Upper lobe of left lung (tissue), 6 donors: ENCODE data around the gene PID1. TPM values are rescaled to one million over a fixed set of nuclear protein-coding genes. Genes with fewer than 3 reads are reported as not detected.
A peak's percentile ranks its signal among the peaks of the same experiment; 100 is the strongest.

Experiments
- ATAC-seq, 2 donors: fragments of 200-7000 bp; cut with Tn5 transposase; one replicate each; pipeline ENCODE4 v1.9.1; 2022; ENCODE audit warnings: mild to moderate bottlenecking in 2 of 2, moderate library complexity in 2 of 2; ENCODE audit not compliant: low FRiP score in 2 of 2
- DNase-seq, 2 donors: peaks; one replicate each; pipeline ENCODE4 v3.0.0-alpha.2; 2019 to 2020
- H3K27ac ChIP-seq, 4 donors: fragments of 200-600 bp; sonication (generic); one replicate each; pipeline ENCODE4 v1.5.1; 2016 to 2019
- H3K27me3 ChIP-seq, 4 donors: fragments of 200-600 bp; sonication (generic); one replicate each; pipeline ENCODE4 v1.5.1; 2017 to 2019
- H3K36me3 ChIP-seq, 4 donors: fragments of 200-600 bp; sonication (generic); one replicate each; pipeline ENCODE4 v1.5.1; 2016 to 2019
- H3K4me1 ChIP-seq, 4 donors: fragments of 200-600 bp; sonication (generic); one replicate each; pipeline ENCODE4 v1.5.1; 2018 to 2019
- H3K4me3 ChIP-seq, 4 donors: fragments of 200-600 bp; sonication (generic); one replicate each; pipeline ENCODE4 v1.5.1; 2017 to 2019; ENCODE audit warnings: mild to moderate bottlenecking in 2 of 4, moderate library complexity in 1 of 4
- H3K9me3 ChIP-seq, 4 donors: fragments of 200-600 bp; sonication (generic); one replicate each; pipeline ENCODE4 v1.5.1; 2018 to 2019
- EP300 ChIP-seq, 4 donors: sonication (generic); formaldehyde crosslinking; IDR thresholded peaks; one replicate each; pipeline ENCODE4 v1.5.1; 2017; ENCODE audit warnings: antibody characterized with exemption in 4 of 4, control low read depth in 2 of 4
- POLR2A ChIP-seq, 4 donors: fragments of 450-650 bp; IDR thresholded peaks; one replicate each; pipeline ENCODE4 v1.5.1; 2016 to 2017; ENCODE audit warnings: antibody characterized with exemption in 4 of 4, mild to moderate bottlenecking in 2 of 4
- POLR2AphosphoS5 ChIP-seq, 2 donors: sonication (generic); formaldehyde crosslinking; IDR thresholded peaks; one replicate each; pipeline ENCODE4 v1.5.1; 2017; ENCODE audit warnings: antibody characterized with exemption in 2 of 2
- WGBS, 2 donors: methylation state at CpG; one replicate each; pipeline ENCODE4 v1.1.5; 2017 to 2018; 5-methylcytosine and 5-hydroxymethylcytosine counted together
- total RNA-seq, 6 donors: library from RNA; depleted of rRNA in 4 of 6; stranded (reverse); fragments of >200 nt in 4 of 6; gene quantifications; one replicate each; pipeline versions ENCODE4 v1.1.0 to v1.2.1, GENCODE V29; 2016 to 2021
- TF ChIP-seq, protein P1 (sequence below), 6 experiments: fragments of 450-650 bp in 4 of 6; fragments of 200-600 bp in 2 of 6; sonication (generic) in 2 of 6; IDR thresholded peaks; one replicate each; pipeline ENCODE4 v1.5.1; 2016 to 2019; ENCODE audit warnings: antibody characterized with exemption in 6 of 6
- donor health status: DM: no; HTN: no; CAD: no; lungs with moderate emphysema.
- donor health status: DM: no; HTN: yes; CAD: no; lungs with severe emphysema.

PID1 gene
- total RNA-seq, 6 donors from 2014 or later: 20.8 to 59.7 (median 39.8) TPM

GRCh38 chr2:229129738-229130371 lies 141.2 kb downstream of the PID1 start:
- TF ChIP-seq, protein P1, sequence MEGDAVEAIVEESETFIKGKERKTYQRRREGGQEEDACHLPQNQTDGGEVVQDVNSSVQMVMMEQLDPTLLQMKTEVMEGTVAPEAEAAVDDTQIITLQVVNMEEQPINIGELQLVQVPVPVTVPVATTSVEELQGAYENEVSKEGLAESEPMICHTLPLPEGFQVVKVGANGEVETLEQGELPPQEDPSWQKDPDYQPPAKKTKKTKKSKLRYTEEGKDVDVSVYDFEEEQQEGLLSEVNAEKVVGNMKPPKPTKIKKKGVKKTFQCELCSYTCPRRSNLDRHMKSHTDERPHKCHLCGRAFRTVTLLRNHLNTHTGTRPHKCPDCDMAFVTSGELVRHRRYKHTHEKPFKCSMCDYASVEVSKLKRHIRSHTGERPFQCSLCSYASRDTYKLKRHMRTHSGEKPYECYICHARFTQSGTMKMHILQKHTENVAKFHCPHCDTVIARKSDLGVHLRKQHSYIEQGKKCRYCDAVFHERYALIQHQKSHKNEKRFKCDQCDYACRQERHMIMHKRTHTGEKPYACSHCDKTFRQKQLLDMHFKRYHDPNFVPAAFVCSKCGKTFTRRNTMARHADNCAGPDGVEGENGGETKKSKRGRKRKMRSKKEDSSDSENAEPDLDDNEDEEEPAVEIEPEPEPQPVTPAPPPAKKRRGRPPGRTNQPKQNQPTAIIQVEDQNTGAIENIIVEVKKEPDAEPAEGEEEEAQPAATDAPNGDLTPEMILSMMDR (IDR thresholded peaks at IDR 0.05): no peak
- no peak for TF ChIP-seq EP300 (IDR thresholded peaks at IDR 0.05)
- no peak for TF ChIP-seq POLR2AphosphoS5 (IDR thresholded peaks at IDR 0.05)
- TF ChIP-seq POLR2A (IDR thresholded peaks at IDR 0.05): no peak
- Histone ChIP-seq H3K27me3 (no peaks in the 10 kb centered on the region), H3K4me1 (peaks cover 0 to 11% (median 5%) of the 10 kb centered on the region in 4 donors), H3K27ac (no peak overlapping the region), H3K36me3 (no peaks in the 10 kb centered on the region), H3K9me3 (no peaks in the 10 kb centered on the region), H3K4me3 (no peak overlapping the region)
- ATAC-seq (peak; percentile 77 to 78), DNase-seq (no peak)
- 47 to 50% methylated on average over 12 of the region's 12 CpGs for WGBS, 2 donors

DNA sequence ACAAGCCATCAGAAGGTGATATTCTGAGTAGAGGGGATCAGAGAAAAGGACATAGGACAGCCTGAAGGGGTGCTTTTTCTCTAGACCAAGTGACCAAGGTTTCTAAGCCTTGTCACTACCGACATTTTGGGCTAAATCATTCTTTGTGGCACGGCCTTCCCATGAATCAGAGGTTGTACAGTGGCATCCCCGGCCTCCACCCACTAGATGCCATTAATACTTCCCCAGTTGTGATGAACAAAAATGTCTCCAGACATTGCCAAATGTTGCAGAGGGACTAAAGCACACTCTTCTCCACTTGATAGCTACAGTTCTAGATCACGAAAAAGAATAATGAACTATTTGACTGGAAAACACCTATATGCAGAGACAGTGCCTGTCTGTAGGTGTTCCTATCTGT lies 143.6 kb downstream of the PID1 start:
- H3K9me3 ChIP-seq: peaks cover 0 to 3% (median 0%) of the 10 kb centered on the region in 4 donors
- 61 to 82% methylated on average over 4 of the region's 4 CpGs for WGBS, 2 donors
- peaks cover 0 to 11% (median 5%) of the 10 kb centered on the region in 4 donors for H3K4me1 ChIP-seq
- ATAC-seq (no peak), DNase-seq (no peak)
- H3K36me3 ChIP-seq: no peaks in the 10 kb centered on the region
- H3K27me3 ChIP-seq: no peaks in the 10 kb centered on the region
- TF ChIP-seq POLR2AphosphoS5 (IDR thresholded peaks at IDR 0.05): no peak
- TF ChIP-seq, protein P1 (IDR thresholded peaks at IDR 0.05): no peak
- no peak overlapping the region for H3K27ac ChIP-seq
- no peak overlapping the region for H3K4me3 ChIP-seq

- no peaks in the 10 kb centered on the region for H3K27me3 ChIP-seq
- H3K4me1 ChIP-seq: peaks cover 0 to 11% (median 5%) of the 10 kb centered on the region in 4 donors
- no peaks in the 10 kb centered on the region for H3K36me3 ChIP-seq
- no peak for ATAC-seq
- no peak overlapping the region for H3K27ac ChIP-seq
- H3K9me3 ChIP-seq: peaks cover 0 to 3% (median 0%) of the 10 kb centered on the region in 4 donors
- no peak for DNase-seq
- WGBS, 2 donors: 75 to 98% methylated on average over 2 of the region's 2 CpGs
- H3K4me3 ChIP-seq: no peak overlapping the region
- TF ChIP-seq, protein P1 (IDR thresholded peaks at IDR 0.05): no peak
- no peak for TF ChIP-seq POLR2A (IDR thresholded peaks at IDR 0.05)
- TF ChIP-seq EP300 (IDR thresholded peaks at IDR 0.05): no peak
- no peak for TF ChIP-seq POLR2AphosphoS5 (IDR thresholded peaks at IDR 0.05)
These were observed 145.0 kb downstream of the PID1 start for GRCh38 chr2:229126066-229126465.

DNA sequence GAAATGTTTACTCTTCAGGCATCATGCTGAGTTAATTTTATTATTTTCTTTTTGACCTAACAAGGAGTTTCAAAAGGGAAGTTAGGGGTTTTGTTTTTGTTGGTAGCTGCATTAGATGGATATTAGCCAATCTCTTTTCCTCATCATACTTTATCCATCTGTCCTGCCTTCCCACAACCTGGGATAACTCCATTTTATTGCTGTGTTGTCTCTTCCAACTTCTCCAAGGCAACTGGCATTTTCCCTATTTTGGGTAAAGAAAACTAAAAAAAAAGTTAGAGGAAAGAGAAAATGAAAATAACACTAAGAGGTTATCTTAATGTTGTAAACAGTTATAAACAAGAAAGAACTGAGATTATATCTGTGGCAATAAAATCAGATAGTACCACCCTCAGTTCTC lies 147.0 kb downstream of the PID1 start:
- TF ChIP-seq EP300 (IDR thresholded peaks at IDR 0.05) (no peak), POLR2A (IDR thresholded peaks at IDR 0.05) (no peak), POLR2AphosphoS5 (IDR thresholded peaks at IDR 0.05) (no peak)
- TF ChIP-seq, protein P1 (IDR thresholded peaks at IDR 0.05): no peak
- no peak overlapping the region for H3K27ac ChIP-seq
- H3K36me3 ChIP-seq: no peaks in the 10 kb centered on the region
- ATAC-seq: no peak
- no peak overlapping the region for H3K4me3 ChIP-seq
- DNase-seq: no peak
- H3K4me1 ChIP-seq: no peaks in the 10 kb centered on the region
- peaks cover 0 to 3% (median 0%) of the 10 kb centered on the region in 4 donors for H3K9me3 ChIP-seq
- no peaks in the 10 kb centered on the region for H3K27me3 ChIP-seq

DNA sequence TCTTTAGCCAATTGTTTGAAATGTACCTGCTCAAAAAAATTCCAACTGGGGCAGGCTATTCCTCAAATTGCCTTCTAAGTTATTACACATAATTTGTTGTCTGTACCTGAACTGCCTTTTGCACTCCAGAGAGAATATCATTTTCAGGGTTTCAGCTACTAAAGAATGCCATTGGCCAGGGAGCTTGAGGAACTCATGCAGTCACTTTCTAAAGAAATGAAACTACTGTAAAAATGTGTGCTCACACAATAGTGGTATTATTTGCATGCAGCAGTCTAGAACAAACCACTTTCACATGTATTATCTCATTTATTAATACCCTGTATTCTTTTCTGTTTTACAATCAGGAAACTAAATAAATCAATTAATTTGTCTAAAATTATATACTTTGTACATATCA lies 152.2 kb downstream of the PID1 start:
- H3K27me3 ChIP-seq: no peaks in the 10 kb centered on the region
- H3K36me3 ChIP-seq: no peaks in the 10 kb centered on the region
- ATAC-seq (no peak), DNase-seq (no peak)
- H3K4me1 ChIP-seq: no peaks in the 10 kb centered on the region
- peaks cover 0 to 3% (median 0%) of the 10 kb centered on the region in 4 donors for H3K9me3 ChIP-seq
- TF ChIP-seq POLR2AphosphoS5 (IDR thresholded peaks at IDR 0.05) (no peak), EP300 (IDR thresholded peaks at IDR 0.05) (no peak), POLR2A (IDR thresholded peaks at IDR 0.05) (no peak)
- TF ChIP-seq, protein P1 (IDR thresholded peaks at IDR 0.05): no peak
- H3K27ac ChIP-seq: no peak overlapping the region
- H3K4me3 ChIP-seq: no peak overlapping the region
